K562 (cell line): ENCODE results near the gene ZDHHC5. TPM values are rescaled to one million over a fixed set of nuclear protein-coding genes. Genes with fewer than 3 reads are reported as not detected.
A peak's percentile ranks its signal among the peaks of the same experiment; 100 is the strongest.

Experiments
- EP300 ChIP-seq: IDR thresholded peaks from 2 replicates; pipeline ENCODE4 v1.6.1; 2012; ENCODE audit warnings: low read length, improper control_type of control experiment
- HNRNPK ChIP-seq: fragments of 200-400 bp; formaldehyde crosslinking; IDR thresholded peaks from one replicate; pipeline ENCODE4 v1.6.1; 2018; ENCODE audit warnings: mild to moderate bottlenecking, low read depth, low read length; ENCODE audit not compliant: poor library complexity, severe bottlenecking
- PHTF2 ChIP-seq: fragments of 250-450 bp; sonication (Bioruptor Pico); IDR thresholded peaks from 2 replicates; pipeline ENCODE4 v1.5.0; 2021; ENCODE audit warnings: mild to moderate bottlenecking
- RFX1 ChIP-seq: fragments of 450-650 bp; IDR thresholded peaks from 2 replicates; pipeline ENCODE4 v1.6.1; 2016; ENCODE audit warnings: mild to moderate bottlenecking, moderate library complexity
- ZNF232 ChIP-seq: sonication (generic); formaldehyde crosslinking; IDR thresholded peaks from 2 replicates; pipeline ENCODE4 v1.8.0; 2022; ENCODE audit warnings: mild to moderate bottlenecking, missing genetic modification reagents
- ZNF408 ChIP-seq: fragments of 250-450 bp; sonication (Bioruptor Pico); IDR thresholded peaks from 2 replicates; pipeline ENCODE4 v1.4.0; 2020; ENCODE audit warnings: low read depth, mild to moderate bottlenecking, moderate library complexity
- polyA plus RNA-seq, 8 experiments: library from polyadenylated mRNA; depleted of rRNA in 4 of 8; stranded (reverse) in 5 of 8; unstranded in 3 of 8; fragments of >200 nt; fragmentation: Nextera tagmentation in 2 of 8; fragmentation: Illumina TruSeq in 1 of 8; extraction: Ambion mirVana in 2 of 8; extraction: Trizol in 1 of 8; gene quantifications; 2 replicates each; pipeline versions ENCODE4 v1.2.1 to v1.2.3, GENCODE V29; 2011 to 2014; ENCODE audit warnings: inconsistent platforms in 1 of 8, missing spikeins in 1 of 8
- total RNA-seq, 7 experiments: library from RNA; depleted of rRNA in 6 of 7; stranded (reverse); fragments of >200 nt in 6 of 7; fragmentation: Illumina TruSeq in 2 of 7; extraction: Trizol in 2 of 7; gene quantifications; 2 replicates each; pipeline versions ENCODE4 v1.2.1 to v1.2.3, GENCODE V29; 2011 to 2021; ENCODE audit warnings: low replicate concordance in 1 of 7
- TF ChIP-seq, protein P1 (sequence below): sonication (generic); formaldehyde crosslinking; IDR thresholded peaks from 2 replicates; pipeline ENCODE4 v1.8.0; 2023; ENCODE audit warnings: mild to moderate bottlenecking, missing genetic modification reagents
- TF ChIP-seq, protein P2 (sequence below): fragments of 250-450 bp; sonication (Bioruptor Pico); IDR thresholded peaks from 2 replicates; pipeline ENCODE4 v1.5.0; 2020; ENCODE audit warnings: mild to moderate bottlenecking, borderline replicate concordance
- TF ChIP-seq, protein P3 (sequence below): fragments of 450-650 bp; formaldehyde crosslinking; IDR thresholded peaks from 2 replicates; pipeline ENCODE4 v1.4.0; 2022; ENCODE audit warnings: missing genetic modification characterization
- TF ChIP-seq, protein P4 (sequence below): fragments of 450-650 bp; IDR thresholded peaks from 2 replicates; pipeline ENCODE4 v1.6.1; 2016; ENCODE audit warnings: low read depth

The ZDHHC5 gene
- total and polyA plus RNA-seq, 9 of the 15 experiments (the other 6 are each of a cell fraction or from before 2014, with no cell fraction given), result 3.8 to 64.2 (median 35.9) TPM

DNA sequence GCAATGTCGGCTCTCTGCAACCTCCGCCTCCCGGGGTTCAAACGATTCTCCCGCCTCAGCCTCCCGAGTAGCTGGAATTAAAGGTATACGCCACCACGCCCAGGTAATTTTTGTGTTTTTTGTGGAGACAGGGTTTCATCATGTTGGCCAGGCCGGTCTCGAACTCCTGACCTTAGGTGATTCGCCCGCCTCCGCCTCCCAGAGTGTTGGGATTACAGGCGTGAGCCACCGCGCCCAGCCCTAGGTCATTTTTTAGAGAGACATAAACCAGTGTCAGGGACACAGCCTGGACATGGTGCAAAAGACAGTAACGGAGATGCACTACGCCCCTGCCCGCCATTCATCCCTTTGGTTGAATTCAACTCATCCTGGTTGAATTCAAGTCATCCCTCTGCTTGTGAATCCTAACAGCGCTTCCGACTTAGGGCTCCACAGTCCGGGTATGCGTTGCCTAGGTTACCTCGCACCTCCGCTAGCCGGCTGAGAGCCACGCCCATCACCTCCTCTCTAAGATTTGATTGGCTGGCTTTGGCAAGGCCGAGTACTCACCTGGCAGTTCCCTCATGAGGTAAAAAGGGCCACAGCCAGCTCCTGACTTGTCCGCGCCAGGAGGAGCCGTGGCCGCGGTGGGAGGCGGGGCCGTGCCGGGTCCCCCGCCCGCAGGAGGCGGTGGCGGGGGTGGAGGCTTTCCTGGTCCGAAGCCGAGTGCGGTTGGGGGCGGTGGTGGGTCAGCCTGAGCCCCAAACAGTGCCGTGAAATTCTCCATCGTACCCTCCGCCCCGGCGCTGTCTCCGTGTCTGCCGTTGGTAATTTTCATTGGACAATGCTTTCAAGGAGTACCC is 43.7 kb downstream of the ZDHHC5 start, which contains the start of gene MED19 (continued):
- TF ChIP-seq, protein P1, sequence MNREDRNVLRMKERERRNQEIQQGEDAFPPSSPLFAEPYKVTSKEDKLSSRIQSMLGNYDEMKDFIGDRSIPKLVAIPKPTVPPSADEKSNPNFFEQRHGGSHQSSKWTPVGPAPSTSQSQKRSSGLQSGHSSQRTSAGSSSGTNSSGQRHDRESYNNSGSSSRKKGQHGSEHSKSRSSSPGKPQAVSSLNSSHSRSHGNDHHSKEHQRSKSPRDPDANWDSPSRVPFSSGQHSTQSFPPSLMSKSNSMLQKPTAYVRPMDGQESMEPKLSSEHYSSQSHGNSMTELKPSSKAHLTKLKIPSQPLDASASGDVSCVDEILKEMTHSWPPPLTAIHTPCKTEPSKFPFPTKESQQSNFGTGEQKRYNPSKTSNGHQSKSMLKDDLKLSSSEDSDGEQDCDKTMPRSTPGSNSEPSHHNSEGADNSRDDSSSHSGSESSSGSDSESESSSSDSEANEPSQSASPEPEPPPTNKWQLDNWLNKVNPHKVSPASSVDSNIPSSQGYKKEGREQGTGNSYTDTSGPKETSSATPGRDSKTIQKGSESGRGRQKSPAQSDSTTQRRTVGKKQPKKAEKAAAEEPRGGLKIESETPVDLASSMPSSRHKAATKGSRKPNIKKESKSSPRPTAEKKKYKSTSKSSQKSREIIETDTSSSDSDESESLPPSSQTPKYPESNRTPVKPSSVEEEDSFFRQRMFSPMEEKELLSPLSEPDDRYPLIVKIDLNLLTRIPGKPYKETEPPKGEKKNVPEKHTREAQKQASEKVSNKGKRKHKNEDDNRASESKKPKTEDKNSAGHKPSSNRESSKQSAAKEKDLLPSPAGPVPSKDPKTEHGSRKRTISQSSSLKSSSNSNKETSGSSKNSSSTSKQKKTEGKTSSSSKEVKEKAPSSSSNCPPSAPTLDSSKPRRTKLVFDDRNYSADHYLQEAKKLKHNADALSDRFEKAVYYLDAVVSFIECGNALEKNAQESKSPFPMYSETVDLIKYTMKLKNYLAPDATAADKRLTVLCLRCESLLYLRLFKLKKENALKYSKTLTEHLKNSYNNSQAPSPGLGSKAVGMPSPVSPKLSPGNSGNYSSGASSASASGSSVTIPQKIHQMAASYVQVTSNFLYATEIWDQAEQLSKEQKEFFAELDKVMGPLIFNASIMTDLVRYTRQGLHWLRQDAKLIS (CRISPR knock-in tag), result no peak
- no peak for TF ChIP-seq HNRNPK
- TF ChIP-seq ZNF232, result no peak
- TF ChIP-seq PHTF2 (CRISPR knock-in tag), result no peak
- TF ChIP-seq ZNF408, result no peak
- TF ChIP-seq, protein P2, sequence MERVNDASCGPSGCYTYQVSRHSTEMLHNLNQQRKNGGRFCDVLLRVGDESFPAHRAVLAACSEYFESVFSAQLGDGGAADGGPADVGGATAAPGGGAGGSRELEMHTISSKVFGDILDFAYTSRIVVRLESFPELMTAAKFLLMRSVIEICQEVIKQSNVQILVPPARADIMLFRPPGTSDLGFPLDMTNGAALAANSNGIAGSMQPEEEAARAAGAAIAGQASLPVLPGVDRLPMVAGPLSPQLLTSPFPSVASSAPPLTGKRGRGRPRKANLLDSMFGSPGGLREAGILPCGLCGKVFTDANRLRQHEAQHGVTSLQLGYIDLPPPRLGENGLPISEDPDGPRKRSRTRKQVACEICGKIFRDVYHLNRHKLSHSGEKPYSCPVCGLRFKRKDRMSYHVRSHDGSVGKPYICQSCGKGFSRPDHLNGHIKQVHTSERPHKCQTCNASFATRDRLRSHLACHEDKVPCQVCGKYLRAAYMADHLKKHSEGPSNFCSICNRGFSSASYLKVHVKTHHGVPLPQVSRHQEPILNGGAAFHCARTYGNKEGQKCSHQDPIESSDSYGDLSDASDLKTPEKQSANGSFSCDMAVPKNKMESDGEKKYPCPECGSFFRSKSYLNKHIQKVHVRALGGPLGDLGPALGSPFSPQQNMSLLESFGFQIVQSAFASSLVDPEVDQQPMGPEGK (CRISPR knock-in tag), result no peak
- no peak for TF ChIP-seq EP300
- TF ChIP-seq, protein P3, sequence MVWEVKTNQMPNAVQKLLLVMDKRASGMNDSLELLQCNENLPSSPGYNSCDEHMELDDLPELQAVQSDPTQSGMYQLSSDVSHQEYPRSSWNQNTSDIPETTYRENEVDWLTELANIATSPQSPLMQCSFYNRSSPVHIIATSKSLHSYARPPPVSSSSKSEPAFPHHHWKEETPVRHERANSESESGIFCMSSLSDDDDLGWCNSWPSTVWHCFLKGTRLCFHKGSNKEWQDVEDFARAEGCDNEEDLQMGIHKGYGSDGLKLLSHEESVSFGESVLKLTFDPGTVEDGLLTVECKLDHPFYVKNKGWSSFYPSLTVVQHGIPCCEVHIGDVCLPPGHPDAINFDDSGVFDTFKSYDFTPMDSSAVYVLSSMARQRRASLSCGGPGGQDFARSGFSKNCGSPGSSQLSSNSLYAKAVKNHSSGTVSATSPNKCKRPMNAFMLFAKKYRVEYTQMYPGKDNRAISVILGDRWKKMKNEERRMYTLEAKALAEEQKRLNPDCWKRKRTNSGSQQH (CRISPR knock-in tag), result 0 out of 2 replicates have a peak, but pooled peaks have one; percentile 25
- peak; percentile 97 for TF ChIP-seq RFX1
- TF ChIP-seq, protein P4, sequence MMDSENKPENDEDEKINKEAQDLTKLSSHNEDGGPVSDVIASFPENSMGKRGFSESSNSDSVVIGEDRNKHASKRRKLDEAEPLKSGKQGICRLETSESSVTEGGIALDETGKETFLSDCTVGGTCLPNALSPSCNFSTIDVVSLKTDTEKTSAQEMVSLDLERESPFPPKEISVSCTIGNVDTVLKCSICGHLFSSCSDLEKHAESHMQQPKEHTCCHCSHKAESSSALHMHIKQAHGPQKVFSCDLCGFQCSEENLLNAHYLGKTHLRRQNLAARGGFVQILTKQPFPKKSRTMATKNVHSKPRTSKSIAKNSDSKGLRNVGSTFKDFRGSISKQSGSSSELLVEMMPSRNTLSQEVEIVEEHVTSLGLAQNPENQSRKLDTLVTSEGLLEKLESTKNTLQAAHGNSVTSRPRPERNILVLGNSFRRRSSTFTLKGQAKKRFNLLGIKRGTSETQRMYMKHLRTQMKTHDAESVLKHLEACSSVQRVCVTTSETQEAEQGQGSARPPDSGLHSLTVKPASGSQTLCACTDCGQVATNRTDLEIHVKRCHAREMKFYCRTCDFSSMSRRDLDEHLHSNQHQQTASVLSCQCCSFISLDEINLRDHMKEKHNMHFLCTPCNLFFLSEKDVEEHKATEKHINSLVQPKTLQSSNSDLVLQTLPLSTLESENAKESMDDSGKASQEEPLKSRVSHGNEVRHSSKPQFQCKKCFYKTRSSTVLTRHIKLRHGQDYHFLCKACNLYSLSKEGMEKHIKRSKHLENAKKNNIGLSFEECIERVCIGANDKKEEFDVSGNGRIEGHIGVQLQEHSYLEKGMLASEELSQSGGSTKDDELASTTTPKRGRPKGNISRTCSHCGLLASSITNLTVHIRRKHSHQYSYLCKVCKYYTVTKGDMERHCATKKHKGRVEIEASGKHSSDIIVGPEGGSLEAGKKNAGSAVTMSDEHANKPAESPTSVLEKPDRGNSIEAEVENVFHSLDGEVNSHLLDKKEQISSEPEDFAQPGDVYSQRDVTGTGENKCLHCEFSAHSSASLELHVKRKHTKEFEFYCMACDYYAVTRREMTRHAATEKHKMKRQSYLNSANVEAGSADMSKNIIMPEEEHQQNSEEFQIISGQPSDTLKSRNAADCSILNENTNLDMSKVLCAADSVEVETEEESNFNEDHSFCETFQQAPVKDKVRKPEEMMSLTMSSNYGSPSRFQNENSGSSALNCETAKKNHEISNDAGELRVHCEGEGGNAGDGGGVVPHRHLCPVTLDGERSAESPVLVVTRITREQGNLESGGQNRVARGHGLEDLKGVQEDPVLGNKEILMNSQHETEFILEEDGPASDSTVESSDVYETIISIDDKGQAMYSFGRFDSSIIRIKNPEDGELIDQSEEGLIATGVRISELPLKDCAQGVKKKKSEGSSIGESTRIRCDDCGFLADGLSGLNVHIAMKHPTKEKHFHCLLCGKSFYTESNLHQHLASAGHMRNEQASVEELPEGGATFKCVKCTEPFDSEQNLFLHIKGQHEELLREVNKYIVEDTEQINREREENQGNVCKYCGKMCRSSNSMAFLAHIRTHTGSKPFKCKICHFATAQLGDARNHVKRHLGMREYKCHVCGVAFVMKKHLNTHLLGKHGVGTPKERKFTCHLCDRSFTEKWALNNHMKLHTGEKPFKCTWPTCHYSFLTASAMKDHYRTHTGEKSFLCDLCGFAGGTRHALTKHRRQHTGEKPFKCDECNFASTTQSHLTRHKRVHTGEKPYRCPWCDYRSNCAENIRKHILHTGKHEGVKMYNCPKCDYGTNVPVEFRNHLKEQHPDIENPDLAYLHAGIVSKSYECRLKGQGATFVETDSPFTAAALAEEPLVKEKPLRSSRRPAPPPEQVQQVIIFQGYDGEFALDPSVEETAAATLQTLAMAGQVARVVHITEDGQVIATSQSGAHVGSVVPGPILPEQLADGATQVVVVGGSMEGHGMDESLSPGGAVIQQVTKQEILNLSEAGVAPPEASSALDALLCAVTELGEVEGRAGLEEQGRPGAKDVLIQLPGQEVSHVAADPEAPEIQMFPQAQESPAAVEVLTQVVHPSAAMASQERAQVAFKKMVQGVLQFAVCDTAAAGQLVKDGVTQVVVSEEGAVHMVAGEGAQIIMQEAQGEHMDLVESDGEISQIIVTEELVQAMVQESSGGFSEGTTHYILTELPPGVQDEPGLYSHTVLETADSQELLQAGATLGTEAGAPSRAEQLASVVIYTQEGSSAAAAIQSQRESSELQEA, result no peak
